Transverse colon (tissue), 4 donors: ENCODE data around the gene ZBTB44. TPM values are rescaled to one million over a fixed set of nuclear protein-coding genes. Genes with fewer than 3 reads are reported as not detected.

Source experiments
- DNase-seq: peaks from one replicate; pipeline ENCODE4 v3.0.0-alpha.2; 2019
- H3K27ac ChIP-seq, 4 donors: fragments of 200-600 bp; sonication (generic); 2 replicates each; pipeline ENCODE4 v1.5.1; 2016 to 2018; ENCODE audit warnings: inconsistent platforms in 4 of 4
- H3K27me3 ChIP-seq: fragments of 200-600 bp; sonication (generic); 2 replicates; pipeline ENCODE4 v1.5.1; 2017; ENCODE audit warnings: inconsistent platforms
- H3K36me3 ChIP-seq, 4 donors: fragments of 200-600 bp; sonication (generic); 2 replicates each; pipeline ENCODE4 v1.5.1; 2017 to 2019; ENCODE audit warnings: inconsistent platforms in 4 of 4
- H3K4me1 ChIP-seq, 4 donors: fragments of 200-600 bp; sonication (generic); 2 replicates each; pipeline ENCODE4 v1.5.1; 2017 to 2020; ENCODE audit warnings: inconsistent platforms in 4 of 4
- H3K4me3 ChIP-seq, 4 donors: fragments of 200-600 bp; sonication (generic); 1 replicate in 1 of 4; 2 replicates in 3 of 4; pipeline versions ENCODE4 v1.5.1 to v1.6.1; 2017 to 2019; ENCODE audit warnings: inconsistent platforms in 4 of 4
- H3K9me3 ChIP-seq, 2 donors: fragments of 200-600 bp; sonication (generic); 2 replicates each; pipeline ENCODE4 v1.5.1; 2017 to 2019; ENCODE audit warnings: inconsistent platforms in 2 of 2
- CTCF ChIP-seq, 5 experiments: fragments of 200-600 bp in 3 of 5; fragments of 450-650 bp in 2 of 5; sonication (generic) in 3 of 5; IDR thresholded peaks; 1 replicate in 2 of 5; 2 replicates in 3 of 5; pipeline ENCODE4 v1.5.1; 2016 to 2017; ENCODE audit warnings: antibody characterized with exemption in 5 of 5, inconsistent platforms in 3 of 5, mild to moderate bottlenecking in 2 of 5, moderate library complexity in 1 of 5
- EP300 ChIP-seq: sonication (generic); formaldehyde crosslinking; IDR thresholded peaks from one replicate; pipeline ENCODE4 v1.6.1; 2017; ENCODE audit warnings: antibody characterized with exemption, low read depth
- POLR2A ChIP-seq: fragments of 450-650 bp; IDR thresholded peaks from one replicate; pipeline ENCODE4 v1.6.1; 2016; ENCODE audit warnings: antibody characterized with exemption, mild to moderate bottlenecking, moderate library complexity
- POLR2AphosphoS5 ChIP-seq, 3 donors: sonication (generic); formaldehyde crosslinking; IDR thresholded peaks; one replicate each; pipeline ENCODE4 v1.6.1; 2016; ENCODE audit warnings: antibody characterized with exemption in 3 of 3
- WGBS, 2 donors: methylation state at CpG; one replicate each; pipeline ENCODE4 v1.1.5; 2018; ENCODE audit warnings: low coverage in 1 of 2; 5-methylcytosine and 5-hydroxymethylcytosine counted together
- in situ Hi-C, 4 donors: fragments of 200-750 bp; cut with MboI; loops; one replicate each; pipeline versions ENCODE4 v1.15.0 to v1.15.1; 2017; ENCODE audit warnings: low sequenced_read_pairs in 3 of 4, low pct_ligation_motif_present in 1 of 4, low pct_unique_long_range_greater_than_20kb in 1 of 4
- intact Hi-C: fragments of 100-400 bp; cut with DNase I; formaldehyde crosslinking; loops from one replicate; pipeline ENCODE4 v1.15.1; 2023; ENCODE audit warnings: low total_unique reads
- total RNA-seq, 4 donors: library from RNA; depleted of rRNA; stranded (reverse); fragments of >200 nt; gene quantifications; one replicate each; pipeline ENCODE4 v1.1.0, GENCODE V29; 2016

Gene ZBTB44
- total RNA-seq, 4 donors from 2014 or later: 29.7 to 64.0 (median 48.6) TPM

DNA sequence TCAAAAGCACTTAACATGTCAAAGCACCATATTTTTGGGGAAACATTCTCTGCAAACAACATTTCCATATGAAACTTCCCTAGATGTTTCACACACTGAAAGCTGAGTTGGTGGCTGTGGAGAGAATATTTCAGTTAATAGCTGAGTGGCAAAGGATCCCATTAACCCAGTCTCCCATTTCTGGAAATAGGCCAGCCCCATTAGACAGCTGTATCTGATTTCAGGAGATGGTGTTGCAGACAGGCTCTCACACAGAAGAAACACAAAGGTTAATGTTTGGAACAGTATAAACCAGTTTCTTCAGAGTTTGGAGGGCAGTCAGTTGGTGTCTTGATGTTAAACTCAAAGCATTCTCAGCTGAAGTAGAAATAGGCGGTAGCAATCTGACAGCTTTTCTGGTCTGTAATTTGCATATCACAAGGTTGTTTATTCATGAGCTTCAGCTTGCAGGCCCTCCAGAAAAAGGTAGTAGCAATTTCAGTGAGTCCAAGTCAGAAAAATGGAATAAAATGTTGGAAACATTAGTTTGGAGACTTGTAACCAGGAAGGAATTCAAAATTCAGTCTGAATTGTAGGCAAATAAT is 15.5 kb upstream of the ZBTB44 start:
- WGBS, 2 donors: 85% methylated on average over 1 of the region's 1 CpG; no CpG with 5 or more reads in 1 of the 2 donors
- Histone ChIP-seq H3K36me3 (no peaks in the 10 kb centered on the region), H3K4me3 (no peak overlapping the region), H3K4me1 (no peaks in the 10 kb centered on the region), H3K27ac (no peak overlapping the region), H3K27me3 (no peaks in the 10 kb centered on the region), H3K9me3 (no peaks in the 10 kb centered on the region)
- no peak for DNase-seq
- TF ChIP-seq POLR2A (no peak), POLR2AphosphoS5 (IDR thresholded peaks at IDR 0.05) (no peak), EP300 (no peak), CTCF (IDR thresholded peaks at IDR 0.05) (no peak)
- in situ Hi-C loops (no loop called here), intact Hi-C loops (no loop called here)

DNA sequence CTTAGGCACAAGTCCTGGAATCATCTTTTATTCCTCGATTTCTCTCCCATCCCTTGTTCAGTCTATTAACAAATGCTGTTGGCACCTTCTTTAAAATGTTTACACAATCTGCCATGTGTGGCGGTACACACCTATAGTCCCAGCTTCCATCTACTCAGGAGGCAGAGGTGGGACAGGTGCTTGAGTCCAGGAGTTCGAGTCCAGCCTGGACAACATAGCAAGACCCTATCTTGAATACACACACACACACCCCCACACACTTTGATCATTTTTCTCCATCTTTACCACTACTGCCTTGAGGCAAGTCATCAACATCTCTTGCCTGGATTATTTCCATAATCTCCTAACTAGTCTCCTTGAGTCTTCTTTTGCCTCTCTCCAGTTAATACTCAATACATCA is 13.7 kb upstream of the ZBTB44 start:
- Histone ChIP-seq H3K4me3 (no peak overlapping the region), H3K36me3 (no peaks in the 10 kb centered on the region), H3K27me3 (no peaks in the 10 kb centered on the region), H3K9me3 (no peaks in the 10 kb centered on the region), H3K27ac (no peak overlapping the region), H3K4me1 (no peaks in the 10 kb centered on the region)
- in situ Hi-C loops: no loop called here
- no peak for DNase-seq
- intact Hi-C loops: loop anchor here (5.0 kb wide), 1 partner anchor 54 kb away; no protein-coding TSS in a partner anchor
- TF ChIP-seq CTCF (IDR thresholded peaks at IDR 0.05) (no peak), EP300 (no peak), POLR2A (no peak), POLR2AphosphoS5 (IDR thresholded peaks at IDR 0.05) (no peak)
- WGBS, 2 donors: 75 to 89% methylated on average over 1 to 3 of the region's 3 CpGs

DNA sequence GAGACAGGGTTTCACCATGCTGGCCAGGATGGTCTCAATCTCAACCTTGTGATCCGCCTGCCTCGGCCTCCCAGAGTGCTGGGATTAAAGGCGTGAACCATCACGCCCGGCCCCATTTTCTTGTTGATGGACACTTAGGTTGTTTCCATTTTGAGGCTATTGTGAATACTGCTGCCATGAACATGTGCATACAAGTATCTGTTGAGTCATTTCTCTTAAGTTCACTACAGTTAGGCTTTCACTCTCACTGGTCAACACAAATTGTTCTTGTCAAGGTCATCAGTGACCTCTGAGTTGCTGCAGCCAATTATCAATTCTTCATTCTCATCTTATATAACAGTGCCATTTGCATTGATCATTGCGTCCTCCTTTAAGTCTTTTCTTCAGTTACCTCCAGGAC is 13.0 kb upstream of the ZBTB44 start:
- Histone ChIP-seq H3K4me3 (no peak overlapping the region), H3K27ac (no peak overlapping the region), H3K4me1 (no peaks in the 10 kb centered on the region), H3K36me3 (no peaks in the 10 kb centered on the region), H3K27me3 (no peaks in the 10 kb centered on the region), H3K9me3 (no peaks in the 10 kb centered on the region)
- in situ Hi-C loops: no loop called here
- 93 to 97% methylated on average over 3 to 6 of the region's 6 CpGs for WGBS, 2 donors
- TF ChIP-seq CTCF (IDR thresholded peaks at IDR 0.05) (no peak), EP300 (no peak), POLR2AphosphoS5 (IDR thresholded peaks at IDR 0.05) (no peak), POLR2A (no peak)
- DNase-seq: no peak
- intact Hi-C loops: loop anchor here (5.0 kb wide), 1 partner anchor 55 kb away; no protein-coding TSS in a partner anchor

DNA sequence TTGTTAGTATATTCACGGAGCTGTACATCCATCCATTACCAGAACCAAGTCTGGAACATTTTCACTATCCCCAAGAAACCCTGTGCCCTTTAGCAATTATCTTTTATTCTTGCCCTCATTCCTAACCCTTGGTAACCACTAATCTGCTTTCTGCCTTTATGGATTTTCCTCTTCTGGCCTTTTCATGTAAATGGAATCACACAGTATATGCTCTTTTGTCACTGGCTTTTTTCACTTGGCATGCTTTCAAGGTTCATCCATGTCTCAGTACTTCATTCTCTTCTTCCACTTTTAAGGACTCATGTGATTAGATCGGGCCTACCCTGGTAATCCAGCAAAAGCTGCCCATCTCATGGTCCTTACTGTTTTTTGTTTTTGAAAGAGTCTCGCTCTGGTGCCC is 11.0 kb upstream of the ZBTB44 start:
- H3K4me1 ChIP-seq: no peaks in the 10 kb centered on the region
- no peak for DNase-seq
- intact Hi-C loops (loop anchor here (5.0 kb wide), 1 partner anchor 57 kb away; no protein-coding TSS in a partner anchor), in situ Hi-C loops (no loop called here)
- no peaks in the 10 kb centered on the region for H3K27me3 ChIP-seq
- no peak overlapping the region for H3K4me3 ChIP-seq
- no peaks in the 10 kb centered on the region for H3K36me3 ChIP-seq
- TF ChIP-seq CTCF (IDR thresholded peaks at IDR 0.05): no peak
- no peak for TF ChIP-seq POLR2A
- no peak for TF ChIP-seq EP300
- TF ChIP-seq POLR2AphosphoS5 (IDR thresholded peaks at IDR 0.05): no peak
- H3K27ac ChIP-seq: no peak overlapping the region
- no peaks in the 10 kb centered on the region for H3K9me3 ChIP-seq
- 82 to 92% methylated on average over 3 of the region's 3 CpGs for WGBS, 2 donors
